Measurements from ENCODE around the gene ZNF746.

DNA sequence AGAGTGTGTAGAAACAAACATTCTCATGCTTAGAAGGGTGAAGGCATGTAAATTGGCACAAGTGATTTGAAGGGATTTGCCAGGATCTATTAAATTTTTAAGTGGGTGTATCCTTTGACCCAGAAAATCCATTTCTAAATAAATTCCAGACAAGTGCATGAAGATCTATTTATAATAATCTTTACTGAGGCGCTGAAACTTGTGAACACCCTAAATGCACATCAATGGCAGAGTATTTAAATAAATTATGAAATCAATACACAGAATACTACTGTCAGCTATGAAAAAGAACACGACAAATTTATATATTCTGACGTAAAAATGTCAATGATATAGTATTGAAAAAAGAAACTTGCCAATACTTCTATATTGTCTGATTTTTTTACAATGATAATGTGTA lies 54.7 kb downstream of the ZNF746 start:
- TF ChIP-seq, protein P1, sequence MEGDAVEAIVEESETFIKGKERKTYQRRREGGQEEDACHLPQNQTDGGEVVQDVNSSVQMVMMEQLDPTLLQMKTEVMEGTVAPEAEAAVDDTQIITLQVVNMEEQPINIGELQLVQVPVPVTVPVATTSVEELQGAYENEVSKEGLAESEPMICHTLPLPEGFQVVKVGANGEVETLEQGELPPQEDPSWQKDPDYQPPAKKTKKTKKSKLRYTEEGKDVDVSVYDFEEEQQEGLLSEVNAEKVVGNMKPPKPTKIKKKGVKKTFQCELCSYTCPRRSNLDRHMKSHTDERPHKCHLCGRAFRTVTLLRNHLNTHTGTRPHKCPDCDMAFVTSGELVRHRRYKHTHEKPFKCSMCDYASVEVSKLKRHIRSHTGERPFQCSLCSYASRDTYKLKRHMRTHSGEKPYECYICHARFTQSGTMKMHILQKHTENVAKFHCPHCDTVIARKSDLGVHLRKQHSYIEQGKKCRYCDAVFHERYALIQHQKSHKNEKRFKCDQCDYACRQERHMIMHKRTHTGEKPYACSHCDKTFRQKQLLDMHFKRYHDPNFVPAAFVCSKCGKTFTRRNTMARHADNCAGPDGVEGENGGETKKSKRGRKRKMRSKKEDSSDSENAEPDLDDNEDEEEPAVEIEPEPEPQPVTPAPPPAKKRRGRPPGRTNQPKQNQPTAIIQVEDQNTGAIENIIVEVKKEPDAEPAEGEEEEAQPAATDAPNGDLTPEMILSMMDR (conservative IDR thresholded peaks at IDR 0.05) = no peak
- no peak for TF ChIP-seq EZH2 (IDR thresholded peaks at IDR 0.05; ENCODE audit: low read depth)
